Stimulated activated CD4-positive, alpha-beta T cell treated with anti-CD3 and anti-CD28 coated beads, TNF-alpha, amount 100 ng/mL, for 48 hours (primary cell): ENCODE results near the gene ASTN2.
"Not testable (repeated sequence)": the region's sequence is repeated elsewhere in the genome, so short reads cannot be mapped to it uniquely, and the experiment has no call there.

ENCODE experiments used
- DNase-seq, 3 donors: peaks; one replicate each; pipeline ENCODE4 v3.0.0-alpha.2; 2020; ENCODE audit warnings: low read depth in 3 of 3

Gene ASTN2

GRCh38 chr9:116703634-116704033 is 711.2 kb downstream of the ASTN2 start:
- DNase-seq: no peak

- no peak for DNase-seq
Measured at GRCh38 chr9:116701940-116702642, 712.8 kb downstream of the ASTN2 start.

- no peak for DNase-seq
Measured at GRCh38 chr9:116700882-116701865, 713.7 kb downstream of the ASTN2 start.

- DNase-seq: no peak
Measured at GRCh38 chr9:116700279-116700678, 714.6 kb downstream of the ASTN2 start.

GRCh38 chr9:116697887-116698286 is 717.0 kb downstream of the ASTN2 start:
- DNase-seq: no peak

GRCh38 chr9:116697362-116697761 is 717.5 kb downstream of the ASTN2 start:
- DNase-seq: no peak

GRCh38 chr9:116695438-116695837 is 719.4 kb downstream of the ASTN2 start:
- no peak for DNase-seq

GRCh38 chr9:116694785-116695291 is 720.0 kb downstream of the ASTN2 start:
- DNase-seq: no peak

GRCh38 chr9:116693233-116693731 is 721.6 kb downstream of the ASTN2 start:
- DNase-seq: no peak

- DNase-seq: no peak
Measured at GRCh38 chr9:116692616-116693015, 722.2 kb downstream of the ASTN2 start.

- DNase-seq: no peak
Measured at GRCh38 chr9:116691607-116692006, 723.2 kb downstream of the ASTN2 start.

- DNase-seq: not testable (repeated sequence)
Measured at GRCh38 chr9:116690805-116691204, 724.1 kb downstream of the ASTN2 start.

- DNase-seq: no peak
Measured at GRCh38 chr9:116689486-116690032, 725.3 kb downstream of the ASTN2 start.

- no peak for DNase-seq
Measured at GRCh38 chr9:116688806-116689485, 725.9 kb downstream of the ASTN2 start.

GRCh38 chr9:116687754-116688135 is 727.1 kb downstream of the ASTN2 start:
- DNase-seq: no peak

GRCh38 chr9:116687074-116687753 is 727.6 kb downstream of the ASTN2 start, which contains the start of gene TRIM32:
Gene TRIM32 (plus strand): TSS chr9:116687305. CDS start chr9:116697743, 10,438 bp downstream.
- DNase-seq: peak; percentile 83 to 92 (median 86)

- DNase-seq: no peak
Measured at GRCh38 chr9:116686693-116687073, 728.2 kb downstream of the ASTN2 start.

GRCh38 chr9:116686135-116686534 is 728.7 kb downstream of the ASTN2 start:
- DNase-seq: no peak

- no peak for DNase-seq
Measured at GRCh38 chr9:116685166-116685565, 729.7 kb downstream of the ASTN2 start.

- no peak for DNase-seq
Measured at GRCh38 chr9:116683535-116683934, 731.3 kb downstream of the ASTN2 start.
